Thoracic aorta (tissue), 2 donors: ENCODE measurements around the gene ROPN1. TPM values are rescaled to one million over a fixed set of nuclear protein-coding genes. Genes with fewer than 3 reads are reported as not detected.

Experiments used
- ATAC-seq: fragments of 150-250 bp; one replicate; pipeline ENCODE4 v1.8.0; 2017; ENCODE audit warnings: low read depth; ENCODE audit not compliant: insufficient number of reproducible peaks, low FRiP score
- DNase-seq: peaks from one replicate; pipeline ENCODE4 v3.0.0-alpha.2; 2020; ENCODE audit warnings: low spot score
- H3K27ac ChIP-seq, 2 donors: fragments of 200-600 bp; sonication (generic); 1 replicate in 1 of 2; 2 replicates in 1 of 2; pipeline ENCODE4 v1.5.1; 2016; ENCODE audit warnings: mild to moderate bottlenecking in 2 of 2, moderate library complexity in 2 of 2
- H3K27me3 ChIP-seq: fragments of 200-600 bp; sonication (generic); replicated peaks from 2 replicates; pipeline ENCODE4 v1.6.0; 2016; ENCODE audit warnings: mild to moderate bottlenecking; ENCODE audit not compliant: insufficient read depth
- H3K36me3 ChIP-seq: fragments of 200-600 bp; sonication (generic); one replicate; pipeline ENCODE4 v1.5.1; 2016
- H3K4me1 ChIP-seq, 2 donors: fragments of 200-600 bp; sonication (generic); 1 replicate in 1 of 2; 2 replicates in 1 of 2; pipeline versions ENCODE4 v1.5.1 to v1.6.0; 2016; ENCODE audit warnings: low read depth in 2 of 2, mild to moderate bottlenecking in 1 of 2; ENCODE audit not compliant: control insufficient read depth in 1 of 2
- H3K4me3 ChIP-seq: fragments of 200-600 bp; sonication (generic); 2 replicates; pipeline ENCODE4 v1.5.1; 2016; ENCODE audit warnings: mild to moderate bottlenecking
- H3K9me3 ChIP-seq: fragments of 200-600 bp; sonication (generic); 2 replicates; pipeline ENCODE4 v1.5.1; 2016
- CTCF ChIP-seq: fragments of 200-600 bp; sonication (generic); IDR thresholded peaks from one replicate; pipeline ENCODE4 v1.5.1; 2019; ENCODE audit warnings: antibody characterized with exemption
- total RNA-seq, 2 donors: library from RNA; depleted of rRNA; stranded (reverse); fragments of >200 nt; gene quantifications; one replicate each; pipeline versions ENCODE4 v1.1.0 to v1.2.3, GENCODE V29; 2016

ROPN1 gene
- total RNA-seq, 2 donors from 2014 or later = not detected

- ATAC-seq (no peak), DNase-seq (no peak)
- no peak for TF ChIP-seq CTCF
- Histone ChIP-seq H3K4me1 (peaks cover 0 to 12% of the 10 kb centered on the region in 2 donors), H3K36me3 (no peaks in the 10 kb centered on the region), H3K27ac (no peak overlapping the region), H3K9me3 (peaks cover 6% of the 10 kb centered on the region), H3K27me3 (no peaks in the 10 kb centered on the region), H3K4me3 (no peak overlapping the region)
Observed at GRCh38 chr3:123919353-123919752, 72.6 kb downstream of the ROPN1 start.

Other genes starting within 250 kb of the ROPN1 start
- gene MYLK, start 107.8 kb downstream of the ROPN1 start, total RNA-seq = 100 to 1,000 TPM; 483 to 563 TPM
- gene CCDC14, start 30.9 kb downstream of the ROPN1 start, total RNA-seq = 10 to 100 TPM; 38.8 to 67.8 TPM
- 100 to 1,000 TPM; 418 to 748 TPM for gene KALRN, start 41.2 kb upstream of the ROPN1 start, total RNA-seq